ENCODE measurements around the gene HTR4. TPM values are rescaled to one million over a fixed set of nuclear protein-coding genes. Genes with fewer than 3 reads are reported as not detected.
A peak's percentile ranks its signal among the peaks of the same experiment; 100 is the strongest.

The HTR4 gene
- not detected in 2 replicates for polyA plus RNA-seq (2012; rRNA removed)
- polyA plus RNA-seq (2012; cell fraction: cytosol; rRNA removed), result not detected in 2 replicates
- polyA plus RNA-seq (2012; cell fraction: nucleus; rRNA removed), result not detected in 2 replicates

DNA sequence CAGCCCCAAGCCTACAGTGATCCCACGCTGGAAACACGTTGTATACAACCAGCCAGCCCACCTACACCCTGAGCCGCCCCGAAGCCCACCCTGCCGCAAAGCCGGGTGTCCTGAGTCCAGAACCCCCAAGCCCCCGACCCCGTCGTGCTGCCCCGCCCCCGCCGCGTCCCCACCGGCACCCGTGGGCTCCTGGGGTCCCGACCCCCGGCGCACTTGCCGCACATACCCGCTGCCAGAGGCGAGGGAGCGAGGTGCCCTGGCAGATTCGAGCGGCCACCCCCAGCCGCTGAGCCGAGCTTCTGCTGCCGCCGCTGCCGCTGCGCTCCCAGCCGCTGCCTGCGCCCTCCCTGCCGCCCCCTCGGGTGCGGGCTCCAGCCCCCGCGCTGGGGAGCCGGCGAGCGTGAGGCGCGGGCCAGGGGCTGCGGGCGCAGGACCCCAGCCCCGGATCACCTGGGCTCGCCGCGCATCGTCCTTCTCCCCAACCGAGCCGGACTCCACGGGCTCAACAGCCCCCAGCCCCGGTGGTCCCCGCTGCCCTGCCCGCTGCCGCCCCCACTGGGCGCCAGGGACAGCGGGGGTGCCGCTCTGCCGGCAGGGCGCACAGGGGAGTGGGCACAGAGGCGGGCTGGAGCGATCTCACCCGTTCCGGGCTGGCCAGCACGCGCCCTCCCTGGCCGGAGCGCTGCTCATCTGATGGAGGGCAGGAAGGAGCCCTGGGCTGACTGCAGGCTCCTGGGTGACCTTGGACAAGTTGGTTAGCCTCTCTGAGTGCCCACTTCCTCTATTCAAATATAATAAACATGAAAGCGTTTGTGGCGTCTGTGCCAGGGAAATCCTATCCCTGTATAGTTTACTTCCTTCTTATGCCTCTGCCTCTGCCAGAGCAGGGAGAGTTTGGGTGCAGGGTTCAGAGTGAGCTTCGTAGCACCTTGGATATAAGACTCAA is at the start of gene HTR4:
HTR4 (minus strand) TSS at position 692 of the 946 bp plus-strand sequence. CDS start 17,513 bp downstream, outside the sequence.
- Histone ChIP-seq H4K20me1 (ENCODE audit: insufficient read depth) (no peaks in the 10 kb centered on the region), H3K4me1 (ENCODE audit: control insufficient read depth in 1 of 2, insufficient read depth in 2 of 2, low read depth in 1 of 2, low read length in 1 of 2) (peaks cover 0 to 2% of the 10 kb centered on the region in 2 experiments; a peak in 1 of 4 replicates), H3K79me2 (ENCODE audit: insufficient read depth) (no peaks in the 10 kb centered on the region), H3K27ac (ENCODE audit: low read depth in 2 of 2, low read length in 1 of 2) (no peak within 1 kb of the TSS), H3K4me2 (0 out of 2 replicates have a peak within 1 kb of the TSS, but pooled peaks have one; percentile 19), H3K9me2 (no peaks in the 10 kb centered on the region), H3K9ac (no peak within 1 kb of the TSS), H3K4me3 (ENCODE audit: low read depth in 2 of 2, low read length in 1 of 2) (peak within 1 kb of the TSS in 1 of 2 experiments; percentile 38; a peak in 2 of 4 replicates), H3F3A (replicated peaks; ENCODE audit: insufficient read depth) (no peaks in the 10 kb centered on the region), H3K36me3 (replicated peaks in 1 of 2; ENCODE audit: control insufficient read depth in 1 of 2, insufficient read depth in 2 of 2, low read length in 1 of 2) (no peaks in the 10 kb centered on the region), H3K9me3 (no peaks in the 10 kb centered on the region), H2AFZ (ENCODE audit: low read depth) (no peak within 1 kb of the TSS), H3K27me3 (ENCODE audit: insufficient read depth) (peaks cover 17% of the 10 kb centered on the region; the same call in 1 of the 2 replicates)
- POLR2A ChIA-PET, result no interaction called here
- DNase-seq, result peak; percentile 77
- WGBS (ENCODE audit: low lambda C conversion rate), result 22% methylated on average over 19 of the region's 72 CpGs
- CTCF ChIA-PET, result interaction anchor here (0.9 to 4.3 kb wide), 2 partner anchors 13 to 76 kb away, joined by 5 to 15 read pairs; no protein-coding TSS in a partner anchor
- TF ChIP-seq RFX5 (IDR thresholded peaks at IDR 0.05; ENCODE audit: low read length), result no peak
- TF ChIP-seq EP300 (IDR thresholded peaks at IDR 0.05; ENCODE audit: borderline replicate concordance in 1 of 2, low read depth in 1 of 2, low read length in 1 of 2), result no peak
- TF ChIP-seq REST (IDR thresholded peaks at IDR 0.05; ENCODE audit: low read depth, low read length), result no peak
- no peak for TF ChIP-seq MEF2A (IDR thresholded peaks at IDR 0.05; ENCODE audit: borderline replicate concordance, low read depth)
- TF ChIP-seq MXI1 (IDR thresholded peaks at IDR 0.05; ENCODE audit: low read depth, low read length), result no peak
- TF ChIP-seq SMC3 (IDR thresholded peaks at IDR 0.05; ENCODE audit: low read depth, low read length), result no peak
- TF ChIP-seq GATA2 (CRISPR knock-in tag; IDR thresholded peaks at IDR 0.05), result no peak
- no peak for TF ChIP-seq GABPA (IDR thresholded peaks at IDR 0.05; ENCODE audit: low read depth)
- no peak for TF ChIP-seq FOSL2 (IDR thresholded peaks at IDR 0.05; ENCODE audit: borderline replicate concordance, low read depth)
- TF ChIP-seq TAF1 (IDR thresholded peaks at IDR 0.05; ENCODE audit: borderline replicate concordance, low read depth, low read length), result no peak

GRCh38 chr5:148702019-148702596 is 47.8 kb upstream of the HTR4 start:
- Histone ChIP-seq H3K79me2 (ENCODE audit: insufficient read depth) (no peaks in the 10 kb centered on the region), H3K9me2 (no peaks in the 10 kb centered on the region; the same call in 1 of the 2 replicates), H4K20me1 (ENCODE audit: insufficient read depth) (no peaks in the 10 kb centered on the region), H3K9ac (no peak overlapping the region), H3K4me2 (no peak overlapping the region), H3F3A (replicated peaks; ENCODE audit: insufficient read depth) (peaks cover 2% of the 10 kb centered on the region), H3K36me3 (replicated peaks in 1 of 2; ENCODE audit: control insufficient read depth in 1 of 2, insufficient read depth in 2 of 2, low read length in 1 of 2) (no peaks in the 10 kb centered on the region), H3K4me1 (ENCODE audit: control insufficient read depth in 1 of 2, insufficient read depth in 2 of 2, low read depth in 1 of 2, low read length in 1 of 2) (no peaks in the 10 kb centered on the region), H3K9me3 (no peaks in the 10 kb centered on the region), H3K27ac (ENCODE audit: low read depth in 2 of 2, low read length in 1 of 2) (peak overlapping the region in 1 of 2 experiments; percentile 50; a peak in 1 of 4 replicates), H3K4me3 (ENCODE audit: low read depth in 2 of 2, low read length in 1 of 2) (no peak overlapping the region), H3K27me3 (ENCODE audit: insufficient read depth) (no peaks in the 10 kb centered on the region), H2AFZ (ENCODE audit: low read depth) (no peak overlapping the region)
- ChIA-PET POLR2A (no interaction called here), CTCF (interaction anchor here (1.3 to 5.0 kb wide), 4 partner anchors 14 to 31 kb away, joined by 3 to 33 read pairs (median 4); no protein-coding TSS in a partner anchor)
- TF ChIP-seq TEAD4 (IDR thresholded peaks at IDR 0.05; ENCODE audit: borderline replicate concordance, insufficient read depth) (no peak), GABPA (IDR thresholded peaks at IDR 0.05; ENCODE audit: low read depth) (no peak), TAF1 (IDR thresholded peaks at IDR 0.05; ENCODE audit: borderline replicate concordance, low read depth, low read length) (no peak), GATA2 (CRISPR knock-in tag; IDR thresholded peaks at IDR 0.05) (no peak), SIN3A (IDR thresholded peaks at IDR 0.05; ENCODE audit: borderline replicate concordance, low read depth, low read length) (no peak), RAD21 (IDR thresholded peaks at IDR 0.05; ENCODE audit: low read length) (no peak)
- TF ChIP-seq, protein P1, sequence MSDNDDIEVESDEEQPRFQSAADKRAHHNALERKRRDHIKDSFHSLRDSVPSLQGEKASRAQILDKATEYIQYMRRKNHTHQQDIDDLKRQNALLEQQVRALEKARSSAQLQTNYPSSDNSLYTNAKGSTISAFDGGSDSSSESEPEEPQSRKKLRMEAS (IDR thresholded peaks at IDR 0.05; ENCODE audit: low read depth), result no peak
- DNase-seq, result no peak

Measured in SK-N-SH (cell line).